AG10803 (cell line): ENCODE results near the gene SNAP91.
A peak's percentile ranks its signal among the peaks of the same experiment; 100 is the strongest.
"Not testable (repeated sequence)": the region's sequence is repeated elsewhere in the genome, so short reads cannot be mapped to it uniquely, and the experiment has no call there.

Experiments used
- DNase-seq: peaks from one replicate; pipeline ENCODE4 v3.0.0; 2010; ENCODE audit warnings: low read depth
- H3K4me3 ChIP-seq: 2 replicates; pipeline ENCODE4 v1.5.1; 2011; ENCODE audit warnings: mild to moderate bottlenecking, low read length, control low read depth
- TF ChIP-seq, protein P1 (sequence below): conservative IDR thresholded peaks from 2 replicates; pipeline ENCODE4 v1.5.1; 2011; ENCODE audit warnings: mild to moderate bottlenecking, low read length, control low read depth, inconsistent platforms

Gene SNAP91

GRCh38 chr6:83592770-83593394 lies 116.0 kb downstream of the SNAP91 start:
- TF ChIP-seq, protein P1, sequence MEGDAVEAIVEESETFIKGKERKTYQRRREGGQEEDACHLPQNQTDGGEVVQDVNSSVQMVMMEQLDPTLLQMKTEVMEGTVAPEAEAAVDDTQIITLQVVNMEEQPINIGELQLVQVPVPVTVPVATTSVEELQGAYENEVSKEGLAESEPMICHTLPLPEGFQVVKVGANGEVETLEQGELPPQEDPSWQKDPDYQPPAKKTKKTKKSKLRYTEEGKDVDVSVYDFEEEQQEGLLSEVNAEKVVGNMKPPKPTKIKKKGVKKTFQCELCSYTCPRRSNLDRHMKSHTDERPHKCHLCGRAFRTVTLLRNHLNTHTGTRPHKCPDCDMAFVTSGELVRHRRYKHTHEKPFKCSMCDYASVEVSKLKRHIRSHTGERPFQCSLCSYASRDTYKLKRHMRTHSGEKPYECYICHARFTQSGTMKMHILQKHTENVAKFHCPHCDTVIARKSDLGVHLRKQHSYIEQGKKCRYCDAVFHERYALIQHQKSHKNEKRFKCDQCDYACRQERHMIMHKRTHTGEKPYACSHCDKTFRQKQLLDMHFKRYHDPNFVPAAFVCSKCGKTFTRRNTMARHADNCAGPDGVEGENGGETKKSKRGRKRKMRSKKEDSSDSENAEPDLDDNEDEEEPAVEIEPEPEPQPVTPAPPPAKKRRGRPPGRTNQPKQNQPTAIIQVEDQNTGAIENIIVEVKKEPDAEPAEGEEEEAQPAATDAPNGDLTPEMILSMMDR, result peak; percentile 59
- no peak overlapping the region for H3K4me3 ChIP-seq
- DNase-seq, result peak; percentile 13

- H3K4me3 ChIP-seq, result no peak overlapping the region
- TF ChIP-seq, protein P1, result no peak
- peak; percentile 27 for DNase-seq
Observed at GRCh38 chr6:83590416-83590815, 118.5 kb downstream of the SNAP91 start.

DNA sequence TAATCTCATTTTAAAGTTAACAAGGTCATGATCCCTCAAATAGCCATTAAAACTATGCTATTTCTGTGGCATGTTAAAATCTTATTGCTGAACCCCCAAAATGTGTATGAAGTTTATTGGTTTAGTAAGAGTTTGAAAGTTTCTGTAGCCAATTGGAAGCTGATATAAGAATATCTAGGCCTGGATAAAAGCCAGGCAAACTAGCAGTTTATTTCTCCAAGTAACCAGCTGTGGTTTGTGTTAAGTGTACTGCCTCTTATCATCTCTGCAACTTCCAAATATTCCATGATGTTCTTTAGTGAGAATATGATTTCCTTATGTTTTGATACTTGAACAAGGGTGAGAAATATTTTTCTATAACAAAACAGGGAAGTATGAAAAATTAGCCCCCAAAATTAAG lies 119.8 kb downstream of the SNAP91 start:
- no peak for DNase-seq
- TF ChIP-seq, protein P1, result no peak
- no peak overlapping the region for H3K4me3 ChIP-seq

DNA sequence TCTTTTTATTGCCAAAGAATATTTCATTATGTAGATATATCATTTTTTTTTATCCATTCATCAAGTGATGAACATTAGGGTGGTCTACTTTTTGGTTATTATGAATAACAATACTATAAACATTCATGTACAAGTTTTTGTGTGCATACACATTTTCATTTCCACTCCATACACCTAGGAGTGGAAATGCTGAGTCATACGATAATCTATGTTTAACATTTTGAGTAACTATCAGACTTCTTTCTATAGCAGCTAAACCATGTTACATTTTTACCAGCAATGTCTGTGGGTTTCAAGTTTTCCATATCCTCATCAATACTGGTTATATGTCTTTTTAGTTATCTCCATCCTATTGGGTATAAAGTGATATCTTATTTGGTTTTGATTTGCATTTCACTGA lies 130.8 kb downstream of the SNAP91 start:
- no peak for DNase-seq
- H3K4me3 ChIP-seq, result no peak overlapping the region
- TF ChIP-seq, protein P1, result no peak

GRCh38 chr6:83574783-83575182 lies 134.1 kb downstream of the SNAP91 start:
- DNase-seq, result no peak
- no peak overlapping the region for H3K4me3 ChIP-seq
- TF ChIP-seq, protein P1, result no peak

- not testable (repeated sequence) for DNase-seq, H3K4me3 ChIP-seq
Observed at GRCh38 chr6:83571663-83572185, 137.2 kb downstream of the SNAP91 start.

GRCh38 chr6:83558975-83559374 lies 149.9 kb downstream of the SNAP91 start:
- TF ChIP-seq, protein P1, result no peak
- DNase-seq, result no peak
- no peak overlapping the region for H3K4me3 ChIP-seq

GRCh38 chr6:83556871-83557270 lies 152.0 kb downstream of the SNAP91 start:
- TF ChIP-seq, protein P1, result no peak
- DNase-seq, result no peak
- H3K4me3 ChIP-seq, result no peak overlapping the region

DNA sequence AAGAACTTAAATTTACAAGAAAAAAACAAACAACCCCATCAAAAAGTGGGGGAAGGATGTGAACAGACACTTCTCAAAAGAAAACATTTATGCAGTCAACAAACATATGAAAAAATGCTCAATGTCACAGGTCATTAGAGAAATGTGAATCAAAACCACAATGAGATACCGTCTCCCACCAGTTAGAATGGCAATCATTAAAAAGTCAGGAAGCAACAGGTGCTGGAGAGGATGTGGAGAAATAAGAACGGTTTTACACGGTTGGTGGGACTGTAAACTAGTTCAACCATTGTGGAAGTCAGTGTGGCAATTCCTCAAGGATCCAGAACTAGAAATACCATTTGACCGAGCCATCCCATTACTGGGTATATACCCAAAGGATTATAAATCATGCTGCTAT lies 157.2 kb downstream of the SNAP91 start:
- not testable (repeated sequence) for DNase-seq, H3K4me3 ChIP-seq

- not testable (repeated sequence) for H3K4me3 ChIP-seq, DNase-seq
Observed at GRCh38 chr6:83550482-83550881, 158.4 kb downstream of the SNAP91 start.
